ENCODE data around the gene USP15.

The USP15 gene

GRCh38 chr12:62258941-62259630 is 1.1 kb upstream of the USP15 start:
- DNase-seq: peak in 2 of 14 donors; percentile 34 to 69

GRCh38 chr12:62259631-62259992 is 592 bp upstream of the USP15 start:
- no peak for DNase-seq

- DNase-seq: peak in 12 of 14 donors; percentile 16 to 64 (median 44)
These were observed 804 bp downstream of the USP15 start for GRCh38 chr12:62260733-62261683.

- DNase-seq: no peak
These were observed 1.8 kb downstream of the USP15 start for GRCh38 chr12:62261876-62262517.

- DNase-seq: no peak
These were observed 3.0 kb downstream of the USP15 start for GRCh38 chr12:62263232-62263631.

- no peak for DNase-seq
These were observed 3.8 kb downstream of the USP15 start for GRCh38 chr12:62263966-62264365.

- no peak for DNase-seq
These were observed 4.5 kb downstream of the USP15 start for GRCh38 chr12:62264706-62265105.

GRCh38 chr12:62265511-62265910 is 5.3 kb downstream of the USP15 start:
- no peak for DNase-seq

GRCh38 chr12:62267026-62267425 is 6.8 kb downstream of the USP15 start:
- no peak for DNase-seq

GRCh38 chr12:62267480-62267879 is 7.3 kb downstream of the USP15 start:
- DNase-seq: no peak

GRCh38 chr12:62268956-62269355 is 8.8 kb downstream of the USP15 start:
- DNase-seq: no peak

GRCh38 chr12:62269464-62270228 is 9.4 kb downstream of the USP15 start:
- DNase-seq: no peak

GRCh38 chr12:62270384-62270783 is 10.2 kb downstream of the USP15 start:
- no peak for DNase-seq

GRCh38 chr12:62270872-62271271 is 10.7 kb downstream of the USP15 start:
- DNase-seq: no peak

GRCh38 chr12:62272936-62273552 is 12.8 kb downstream of the USP15 start:
- DNase-seq: no peak

- no peak for DNase-seq
These were observed 13.6 kb downstream of the USP15 start for GRCh38 chr12:62273724-62274380.

- no peak for DNase-seq
These were observed 17.8 kb downstream of the USP15 start for GRCh38 chr12:62278022-62278421.

GRCh38 chr12:62279058-62279457 is 18.9 kb downstream of the USP15 start:
- DNase-seq: no peak

GRCh38 chr12:62279961-62280360 is 19.8 kb downstream of the USP15 start:
- DNase-seq: no peak

- no peak for DNase-seq
These were observed 22.0 kb downstream of the USP15 start for GRCh38 chr12:62282057-62282774.

- DNase-seq: no peak
These were observed 24.5 kb downstream of the USP15 start for GRCh38 chr12:62284749-62285148.

Measured in C1 segment of cervical spinal cord (tissue), 14 donors.